HCT116 (cell line): ENCODE results near the gene PTGDS.

Source experiments
- EGR1 ChIP-seq: IDR thresholded peaks from 2 replicates; pipeline ENCODE4 v1.6.1; 2012; ENCODE audit warnings: low read depth
- EZH2 ChIP-seq: fragments of 200-600 bp; sonication (generic); IDR thresholded peaks from 2 replicates; pipeline ENCODE4 v1.6.1; 2017; ENCODE audit warnings: antibody characterized with exemption, mixed run types
- POLR2A ChIP-seq: IDR thresholded peaks from 2 replicates; pipeline ENCODE4 v1.7.0; 2011; ENCODE audit warnings: borderline replicate concordance; ENCODE audit not compliant: insufficient read depth, insufficient read length; ENCODE audit errors: extremely low read depth
- POLR2AphosphoS5 ChIP-seq: IDR thresholded peaks from 2 replicates; pipeline ENCODE4 v1.6.1; 2011; ENCODE audit warnings: mild to moderate bottlenecking, low read depth, low read length, moderate library complexity
- SP1 ChIP-seq: IDR thresholded peaks from 2 replicates; pipeline ENCODE4 v1.6.1; 2012; ENCODE audit warnings: low read depth
- SRF ChIP-seq: IDR thresholded peaks from 2 replicates; pipeline ENCODE4 v1.6.1; 2012; ENCODE audit warnings: low read depth
- TCF7L2 ChIP-seq: IDR thresholded peaks from 2 replicates; pipeline ENCODE4 v1.7.0; 2011; ENCODE audit warnings: borderline replicate concordance, inconsistent platforms; ENCODE audit not compliant: insufficient read depth, insufficient read length; ENCODE audit errors: extremely low read depth
- YY1 ChIP-seq: IDR thresholded peaks from 2 replicates; pipeline ENCODE4 v1.6.1; 2011; ENCODE audit warnings: low read length, low read depth, moderate library complexity, mild to moderate bottlenecking; ENCODE audit not compliant: insufficient replicate concordance; ENCODE audit errors: extremely low read depth
- ZFX ChIP-seq: fragments of 450-650 bp; IDR thresholded peaks from 2 replicates; pipeline ENCODE4 v1.6.1; 2017
- ZNF274 ChIP-seq: fragments of 200-500 bp; sonication (Bioruptor generic); IDR thresholded peaks from 2 replicates; pipeline ENCODE4 v1.6.1; 2014; ENCODE audit warnings: mild to moderate bottlenecking, low read depth, low read length, inconsistent platforms
- TF ChIP-seq, protein P1 (sequence below), 3 experiments: fragments of 200-600 bp in 1 of 3; sonication (generic) in 1 of 3; IDR thresholded peaks in 2 of 3; conservative IDR thresholded peaks in 1 of 3; 2 replicates each; pipeline ENCODE4 v1.5.1; 2012 to 2017; ENCODE audit warnings: low read depth in 2 of 3, low read length in 2 of 3, antibody characterized with exemption in 1 of 3, borderline replicate concordance in 1 of 3, control low read depth in 1 of 3, mild to moderate bottlenecking in 1 of 3, mixed read lengths in 1 of 3, mixed run types in 1 of 3, moderate library complexity in 1 of 3; ENCODE audit not compliant: insufficient read depth in 1 of 3
- TF ChIP-seq, protein P2 (sequence below): IDR thresholded peaks from 2 replicates; pipeline ENCODE4 v1.6.1; 2012
- TF ChIP-seq, protein P3 (sequence below): IDR thresholded peaks from 2 replicates; pipeline ENCODE4 v1.6.1; 2012
- TF ChIP-seq, protein P4 (sequence below): IDR thresholded peaks from 2 replicates; pipeline ENCODE4 v1.6.1; 2012; ENCODE audit warnings: low read depth

DNA sequence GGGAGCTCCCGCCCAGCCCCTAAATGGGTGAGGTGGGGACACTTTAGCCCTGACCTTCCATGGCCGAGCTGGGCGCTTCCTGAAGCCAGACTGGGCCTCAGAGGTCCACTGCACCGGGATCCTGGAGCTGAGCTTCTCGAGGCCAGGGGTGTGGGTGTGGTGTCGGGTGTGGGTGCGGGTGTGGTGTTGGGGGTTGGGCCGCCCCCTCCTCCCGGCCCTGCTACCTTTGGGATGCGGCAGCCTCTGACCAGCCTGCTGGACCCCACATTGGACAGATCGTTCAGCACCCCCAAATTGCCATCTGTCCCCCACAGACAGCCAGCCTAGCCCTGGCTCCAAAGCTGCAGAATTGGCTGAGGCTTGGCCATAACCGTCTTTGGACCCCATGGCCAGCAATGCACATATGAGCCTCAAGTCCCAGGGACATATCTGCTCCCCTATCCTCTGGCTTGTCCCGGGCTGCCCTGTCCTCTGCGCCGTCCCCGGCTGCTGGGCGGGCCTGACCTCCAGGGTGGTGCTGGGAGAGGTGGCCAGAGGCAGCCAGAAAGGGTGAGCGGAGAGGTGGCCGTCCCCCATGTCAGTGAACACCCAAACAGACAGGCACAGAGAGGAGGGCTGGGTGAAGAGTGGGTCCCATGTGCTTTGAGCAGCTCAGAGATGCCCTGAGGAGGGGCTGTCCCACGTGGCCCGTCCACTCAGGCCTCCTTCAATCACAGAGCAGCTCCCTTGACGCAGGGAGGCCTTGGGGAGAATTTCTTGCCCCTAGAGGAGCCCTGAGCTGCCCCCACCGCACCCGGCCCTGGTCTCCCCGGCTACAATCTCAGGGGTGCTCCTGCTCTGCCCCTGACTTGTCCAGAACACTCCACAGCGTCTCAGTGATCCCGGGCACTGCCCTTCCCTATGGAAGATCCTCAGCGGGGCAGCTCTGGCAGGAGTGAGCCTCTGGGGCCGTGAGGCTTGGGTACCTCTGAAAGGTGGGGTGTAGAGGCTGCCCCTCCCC, 3.4 kb upstream of the PTGDS start:
- TF ChIP-seq POLR2AphosphoS5, result no peak
- TF ChIP-seq SRF, result no peak
- TF ChIP-seq, protein P1, sequence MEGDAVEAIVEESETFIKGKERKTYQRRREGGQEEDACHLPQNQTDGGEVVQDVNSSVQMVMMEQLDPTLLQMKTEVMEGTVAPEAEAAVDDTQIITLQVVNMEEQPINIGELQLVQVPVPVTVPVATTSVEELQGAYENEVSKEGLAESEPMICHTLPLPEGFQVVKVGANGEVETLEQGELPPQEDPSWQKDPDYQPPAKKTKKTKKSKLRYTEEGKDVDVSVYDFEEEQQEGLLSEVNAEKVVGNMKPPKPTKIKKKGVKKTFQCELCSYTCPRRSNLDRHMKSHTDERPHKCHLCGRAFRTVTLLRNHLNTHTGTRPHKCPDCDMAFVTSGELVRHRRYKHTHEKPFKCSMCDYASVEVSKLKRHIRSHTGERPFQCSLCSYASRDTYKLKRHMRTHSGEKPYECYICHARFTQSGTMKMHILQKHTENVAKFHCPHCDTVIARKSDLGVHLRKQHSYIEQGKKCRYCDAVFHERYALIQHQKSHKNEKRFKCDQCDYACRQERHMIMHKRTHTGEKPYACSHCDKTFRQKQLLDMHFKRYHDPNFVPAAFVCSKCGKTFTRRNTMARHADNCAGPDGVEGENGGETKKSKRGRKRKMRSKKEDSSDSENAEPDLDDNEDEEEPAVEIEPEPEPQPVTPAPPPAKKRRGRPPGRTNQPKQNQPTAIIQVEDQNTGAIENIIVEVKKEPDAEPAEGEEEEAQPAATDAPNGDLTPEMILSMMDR (IDR thresholded peaks at IDR 0.05 in 2 of 3, conservative IDR thresholded peaks at IDR 0.05 in 1 of 3; ENCODE audit: borderline replicate concordance in 1 of 3, insufficient read depth in 1 of 3, low read depth in 2 of 3, low read length in 2 of 3), result no peak
- TF ChIP-seq EGR1, result no peak
- TF ChIP-seq POLR2A, result no peak
- no peak for TF ChIP-seq YY1
- TF ChIP-seq ZFX, result no peak
- TF ChIP-seq SP1, result no peak
- TF ChIP-seq, protein P2, sequence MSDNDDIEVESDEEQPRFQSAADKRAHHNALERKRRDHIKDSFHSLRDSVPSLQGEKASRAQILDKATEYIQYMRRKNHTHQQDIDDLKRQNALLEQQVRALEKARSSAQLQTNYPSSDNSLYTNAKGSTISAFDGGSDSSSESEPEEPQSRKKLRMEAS, result no peak
- TF ChIP-seq ZNF274, result no peak
- TF ChIP-seq, protein P3, sequence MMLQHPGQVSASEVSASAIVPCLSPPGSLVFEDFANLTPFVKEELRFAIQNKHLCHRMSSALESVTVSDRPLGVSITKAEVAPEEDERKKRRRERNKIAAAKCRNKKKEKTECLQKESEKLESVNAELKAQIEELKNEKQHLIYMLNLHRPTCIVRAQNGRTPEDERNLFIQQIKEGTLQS, result no peak
- no peak for TF ChIP-seq EZH2
- no peak for TF ChIP-seq TCF7L2
- TF ChIP-seq, protein P4, sequence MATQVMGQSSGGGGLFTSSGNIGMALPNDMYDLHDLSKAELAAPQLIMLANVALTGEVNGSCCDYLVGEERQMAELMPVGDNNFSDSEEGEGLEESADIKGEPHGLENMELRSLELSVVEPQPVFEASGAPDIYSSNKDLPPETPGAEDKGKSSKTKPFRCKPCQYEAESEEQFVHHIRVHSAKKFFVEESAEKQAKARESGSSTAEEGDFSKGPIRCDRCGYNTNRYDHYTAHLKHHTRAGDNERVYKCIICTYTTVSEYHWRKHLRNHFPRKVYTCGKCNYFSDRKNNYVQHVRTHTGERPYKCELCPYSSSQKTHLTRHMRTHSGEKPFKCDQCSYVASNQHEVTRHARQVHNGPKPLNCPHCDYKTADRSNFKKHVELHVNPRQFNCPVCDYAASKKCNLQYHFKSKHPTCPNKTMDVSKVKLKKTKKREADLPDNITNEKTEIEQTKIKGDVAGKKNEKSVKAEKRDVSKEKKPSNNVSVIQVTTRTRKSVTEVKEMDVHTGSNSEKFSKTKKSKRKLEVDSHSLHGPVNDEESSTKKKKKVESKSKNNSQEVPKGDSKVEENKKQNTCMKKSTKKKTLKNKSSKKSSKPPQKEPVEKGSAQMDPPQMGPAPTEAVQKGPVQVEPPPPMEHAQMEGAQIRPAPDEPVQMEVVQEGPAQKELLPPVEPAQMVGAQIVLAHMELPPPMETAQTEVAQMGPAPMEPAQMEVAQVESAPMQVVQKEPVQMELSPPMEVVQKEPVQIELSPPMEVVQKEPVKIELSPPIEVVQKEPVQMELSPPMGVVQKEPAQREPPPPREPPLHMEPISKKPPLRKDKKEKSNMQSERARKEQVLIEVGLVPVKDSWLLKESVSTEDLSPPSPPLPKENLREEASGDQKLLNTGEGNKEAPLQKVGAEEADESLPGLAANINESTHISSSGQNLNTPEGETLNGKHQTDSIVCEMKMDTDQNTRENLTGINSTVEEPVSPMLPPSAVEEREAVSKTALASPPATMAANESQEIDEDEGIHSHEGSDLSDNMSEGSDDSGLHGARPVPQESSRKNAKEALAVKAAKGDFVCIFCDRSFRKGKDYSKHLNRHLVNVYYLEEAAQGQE, result no peak
